GM19372 (cell line): ENCODE results near the gene GSK3A.

ENCODE experiments used
- ATAC-seq: cut with Tn5 transposase; IDR thresholded peaks from one replicate; pipeline ENCODE4 v1.9.1; 2021; ENCODE audit warnings: mild to moderate bottlenecking, low read depth, moderate library complexity; ENCODE audit not compliant: unreplicated experiment

GSK3A gene

DNA sequence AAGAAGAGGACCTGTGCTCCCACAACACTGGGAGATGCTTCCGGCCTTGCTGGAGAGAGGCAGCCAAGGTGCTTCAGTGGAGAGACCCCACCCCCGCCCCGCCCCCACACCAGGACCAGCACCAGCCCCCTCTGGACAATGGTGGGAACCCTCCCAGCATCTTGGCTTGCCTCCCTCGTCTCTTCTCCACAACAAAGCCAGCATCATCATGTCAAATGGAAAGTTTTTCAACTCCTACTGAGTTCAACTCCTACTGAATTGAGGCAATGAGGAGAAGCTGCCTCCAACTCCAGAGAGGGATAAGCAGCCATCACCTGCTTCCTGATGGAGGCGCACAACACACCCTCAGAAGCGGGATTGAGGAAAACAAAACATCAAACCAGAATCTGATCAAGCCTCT is 37.7 kb downstream of the GSK3A start:
- ATAC-seq: no peak

DNA sequence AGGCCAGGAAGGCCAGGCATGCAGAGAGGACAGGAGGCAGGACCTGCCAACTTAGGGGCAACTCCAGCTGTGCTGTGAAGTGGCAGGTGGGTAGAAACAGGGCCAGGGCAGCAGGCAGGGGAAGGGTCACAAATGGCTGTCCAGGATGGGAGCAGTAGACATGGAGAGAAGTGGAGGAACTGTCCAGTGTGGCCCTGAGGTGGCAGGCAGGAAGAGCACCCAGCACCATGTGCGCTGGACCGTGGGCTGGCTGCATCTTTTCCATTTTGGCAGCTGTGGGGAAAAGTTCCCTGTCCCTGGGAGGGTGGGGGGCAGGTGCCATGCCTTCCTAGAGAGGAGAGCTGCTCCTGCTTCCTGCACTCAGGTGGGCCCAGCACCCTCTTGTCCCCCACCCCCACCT is 38.7 kb downstream of the GSK3A start:
- no peak for ATAC-seq

DNA sequence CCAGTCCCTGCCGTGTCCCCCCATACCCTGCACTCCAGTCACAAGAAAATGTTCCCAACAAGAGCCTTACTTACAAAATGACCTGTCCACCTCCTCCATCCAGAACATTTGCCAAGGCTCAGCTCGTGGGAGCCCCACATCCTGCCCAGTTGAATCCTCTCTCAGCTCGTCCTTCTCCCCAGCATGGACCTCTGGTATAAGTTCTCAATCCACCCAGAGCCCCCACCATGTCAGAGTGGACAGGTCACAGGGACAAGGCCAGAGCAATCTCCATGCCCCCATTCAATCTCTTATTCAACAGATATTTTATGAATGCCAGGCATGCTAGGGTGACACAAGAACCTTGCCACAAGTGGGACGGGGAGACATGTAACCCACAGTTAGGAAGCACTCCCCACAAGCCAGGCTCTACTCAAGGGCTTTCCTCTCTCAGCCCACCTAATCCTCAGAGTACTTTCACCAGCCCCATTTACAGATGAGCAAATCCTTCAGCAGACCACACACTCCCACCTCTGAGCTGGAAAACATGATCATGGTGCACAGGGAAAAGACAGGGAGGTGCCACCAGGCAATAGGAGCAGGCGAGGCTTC is 40.0 kb downstream of the GSK3A start:
- no peak for ATAC-seq

DNA sequence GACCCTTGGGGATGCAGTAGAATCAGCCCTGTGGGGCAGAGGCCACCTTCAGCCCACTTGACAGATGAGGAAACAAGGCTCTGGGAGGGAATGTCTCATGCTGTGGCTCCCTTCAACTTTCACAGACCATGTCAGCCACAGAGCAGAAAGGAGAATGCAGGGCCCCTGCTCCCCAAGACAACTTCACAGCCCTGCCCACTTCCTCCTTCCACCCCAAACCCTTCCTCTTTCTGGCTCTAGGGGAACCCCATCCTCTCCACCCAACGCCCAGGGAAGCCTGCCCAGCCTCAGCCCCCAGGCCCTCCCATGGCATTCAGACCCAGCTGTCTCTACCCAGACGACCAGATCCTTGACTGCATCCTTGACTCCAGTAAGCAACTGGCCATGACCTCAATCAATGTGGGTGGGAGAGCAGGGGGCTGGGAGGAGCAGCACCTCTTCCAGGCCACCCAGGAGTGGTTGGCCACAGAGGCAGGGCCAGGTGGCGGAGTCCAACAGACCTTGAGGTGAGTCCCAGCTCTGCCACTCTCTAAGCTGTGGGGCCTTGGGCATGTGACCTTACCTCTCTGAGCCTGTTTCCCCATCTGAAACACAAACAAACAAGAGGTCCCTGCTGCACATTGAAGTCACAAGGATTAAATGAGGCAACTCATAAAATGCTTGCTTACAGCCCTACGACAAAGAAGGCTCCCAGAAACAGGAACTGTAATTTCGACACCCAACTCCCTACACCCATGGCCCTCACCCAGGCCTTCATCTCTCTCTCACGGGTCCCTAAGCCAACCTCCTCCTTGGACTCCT is 40.7 kb downstream of the GSK3A start:
- no peak for ATAC-seq

DNA sequence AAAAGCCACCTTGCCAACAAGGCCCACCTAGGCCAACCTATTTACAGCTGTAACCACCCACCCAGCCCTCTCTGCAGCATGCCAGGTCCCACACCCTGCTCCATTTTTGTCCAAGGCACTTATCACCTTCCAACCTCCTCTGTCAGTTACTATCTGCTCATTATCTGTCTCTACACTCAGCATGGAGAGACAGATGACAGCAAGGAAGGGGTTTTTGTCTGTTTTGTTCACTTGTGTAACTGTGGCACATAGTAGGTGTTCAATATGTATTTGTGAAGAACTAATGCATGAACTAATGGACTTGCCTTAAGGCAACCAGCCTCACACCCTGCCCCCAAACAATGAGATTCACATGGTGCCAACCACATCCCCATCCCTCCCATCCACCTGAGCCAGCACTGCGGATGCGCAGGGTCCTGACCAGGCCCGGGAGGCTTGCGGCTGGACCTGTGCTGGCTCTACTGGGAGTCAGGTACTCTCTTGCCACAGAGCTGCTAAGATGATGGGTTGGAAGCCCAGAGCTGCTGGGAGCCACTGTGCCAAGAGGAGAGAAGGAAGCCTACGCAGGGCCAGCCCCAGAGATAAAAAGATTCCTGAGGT is 42.2 kb downstream of the GSK3A start:
- no peak for ATAC-seq

DNA sequence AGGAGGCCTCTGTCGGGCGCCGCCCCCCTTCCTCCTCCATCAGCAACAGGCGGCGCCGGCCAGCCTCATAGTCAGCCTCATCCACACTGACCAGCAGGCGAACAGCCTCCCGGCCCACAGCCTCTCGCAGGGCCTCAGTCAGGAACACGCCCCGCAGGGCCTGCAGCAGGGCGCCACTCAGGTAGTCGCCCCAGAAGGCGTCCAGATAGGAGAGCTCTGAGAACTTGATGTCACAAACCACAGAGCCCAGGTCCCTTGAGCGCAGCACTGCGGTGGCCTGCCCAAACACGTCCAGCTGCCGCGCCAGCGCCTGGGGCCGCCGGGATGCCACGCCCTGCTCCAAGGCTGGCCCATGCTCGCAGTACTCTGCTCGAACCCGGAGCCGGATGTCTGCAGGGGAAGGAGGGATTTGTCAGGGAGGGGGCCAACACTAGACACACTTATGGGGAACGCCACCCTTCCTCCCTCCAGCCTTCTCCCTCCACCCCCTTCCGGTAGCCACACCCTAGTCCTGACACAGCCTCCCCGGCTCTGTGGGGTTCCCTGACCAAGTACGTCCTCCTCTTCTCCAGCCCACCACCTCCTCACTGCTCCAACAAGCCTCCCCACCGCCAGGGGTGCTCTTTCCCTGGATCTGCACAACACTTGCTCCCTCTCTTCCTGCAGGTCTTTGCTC is 42.8 kb downstream of the GSK3A start:
- ATAC-seq: peak; percentile 42

DNA sequence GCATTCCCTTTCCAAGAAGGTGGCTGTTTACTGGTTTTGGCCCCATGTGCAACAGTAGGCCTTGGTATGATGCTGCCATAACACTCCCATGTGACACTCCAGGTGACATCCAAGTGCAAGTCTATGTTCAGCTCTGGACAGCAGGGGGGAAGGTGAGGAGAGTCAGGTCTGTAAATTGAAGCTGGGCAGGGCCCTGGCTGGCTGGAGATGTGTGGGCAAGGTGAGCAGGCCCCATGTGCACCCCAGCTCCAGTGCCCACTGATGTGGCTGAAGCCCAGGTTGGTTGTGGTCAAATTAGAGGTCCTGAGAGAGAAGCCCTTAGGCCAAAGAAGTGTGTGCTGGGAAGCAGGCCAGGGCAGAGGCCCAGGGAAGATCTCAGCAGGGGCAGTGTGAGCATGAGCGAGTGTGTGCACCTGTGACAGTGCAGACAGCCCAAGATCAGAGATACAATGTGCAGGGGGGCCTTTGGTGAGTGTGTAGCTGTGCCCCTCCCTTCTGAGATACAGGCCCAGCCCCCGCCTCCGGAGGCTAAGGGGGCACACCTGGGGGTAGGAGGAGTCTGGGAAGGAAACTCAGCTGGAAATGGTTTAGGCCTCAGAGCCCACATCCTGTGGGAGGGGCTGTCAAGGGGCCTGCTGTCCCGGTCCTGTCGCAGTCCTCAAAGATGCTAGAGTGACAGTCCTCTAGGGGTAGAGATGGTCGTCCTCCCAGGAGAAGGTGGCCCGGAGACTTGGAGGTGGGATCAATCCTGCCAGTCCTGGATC is 43.5 kb downstream of the GSK3A start:
- peak; percentile 40 for ATAC-seq

DNA sequence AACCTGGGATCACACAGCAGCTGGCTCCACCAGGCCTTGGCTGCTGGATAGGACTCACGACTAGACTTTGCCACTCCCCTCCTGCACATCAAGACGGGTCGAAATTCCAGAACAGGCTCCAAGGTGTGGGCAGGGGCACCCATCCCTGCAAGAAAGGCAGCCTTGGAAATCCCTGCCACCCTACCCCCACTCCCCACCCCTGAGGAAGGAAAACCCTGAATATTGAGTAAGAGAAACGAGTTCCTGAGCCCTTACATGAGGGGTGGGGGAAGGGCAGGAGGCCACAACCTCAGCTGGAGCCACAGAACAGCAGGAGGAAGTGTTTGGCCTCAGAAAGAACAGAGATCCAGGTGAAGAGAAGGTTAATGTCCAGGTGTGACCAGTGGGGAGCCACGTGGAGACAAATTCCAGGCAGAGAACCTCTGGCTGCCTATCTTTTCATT is 45.0 kb downstream of the GSK3A start:
- ATAC-seq: no peak

DNA sequence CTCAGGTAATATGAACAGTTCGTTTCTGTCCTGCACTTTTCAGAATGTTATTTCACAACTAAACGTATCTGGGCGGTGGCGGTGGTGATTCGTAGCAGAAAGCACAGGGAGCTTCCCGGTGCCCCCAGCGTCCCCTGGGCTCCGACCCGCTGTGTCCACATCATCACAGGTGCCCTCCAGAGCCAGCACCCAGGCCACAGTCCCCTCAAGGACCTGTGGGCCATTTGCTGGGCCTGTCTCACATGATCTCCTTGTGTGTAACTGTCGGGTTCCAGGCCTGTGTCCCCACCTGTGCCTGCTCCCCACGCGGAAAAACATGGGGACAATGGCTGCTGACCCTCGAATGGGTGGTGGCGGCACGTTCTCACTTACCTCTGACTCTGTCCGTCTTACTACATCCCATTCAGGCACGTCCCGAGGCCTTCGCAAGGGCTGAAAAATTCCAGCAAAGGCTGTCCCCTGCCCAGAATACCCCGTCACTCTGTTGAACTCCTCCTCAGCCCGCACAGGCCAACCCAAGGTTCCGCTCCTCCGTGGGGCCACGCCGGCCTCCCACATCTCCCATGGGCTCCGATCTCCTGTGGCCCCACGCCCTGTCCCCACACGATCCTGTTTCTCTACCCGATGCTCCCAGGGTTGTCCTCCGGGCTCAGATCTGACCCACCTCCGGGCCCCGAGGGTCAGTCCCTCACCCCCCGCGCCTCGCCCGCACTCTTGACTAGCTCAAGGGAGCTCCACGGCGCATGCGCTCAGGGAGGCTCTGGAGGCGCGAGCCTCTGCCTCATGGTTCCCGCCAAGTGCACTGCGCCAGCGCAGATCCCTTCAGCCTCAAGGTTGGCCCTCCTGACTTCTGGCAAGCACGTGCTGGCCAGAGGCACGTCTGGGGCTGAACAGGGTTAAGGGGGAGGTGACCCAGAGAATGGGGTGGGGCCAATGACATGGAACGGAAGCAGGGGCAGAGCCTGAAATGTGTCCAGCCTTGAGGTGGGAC is 46.1 kb downstream of the GSK3A start:
- no peak for ATAC-seq

DNA sequence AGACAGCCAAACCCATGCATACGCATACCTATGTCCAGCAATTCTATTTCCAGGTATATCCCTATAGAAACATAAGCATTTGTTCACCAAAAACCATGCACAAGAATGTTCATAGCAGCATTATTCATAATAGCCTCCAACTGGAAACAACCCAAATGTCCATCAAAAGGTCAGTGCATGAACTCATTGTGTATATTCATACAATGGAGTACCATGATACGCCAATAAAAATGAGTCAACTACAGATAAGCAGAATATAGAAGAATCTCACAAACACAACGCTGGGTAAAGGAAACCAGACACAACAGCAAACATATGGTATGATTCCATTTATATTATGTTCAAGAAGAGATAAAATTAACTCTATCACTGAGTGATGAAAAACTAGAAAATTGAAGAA is 48.7 kb downstream of the GSK3A start:
- ATAC-seq: no peak

DNA sequence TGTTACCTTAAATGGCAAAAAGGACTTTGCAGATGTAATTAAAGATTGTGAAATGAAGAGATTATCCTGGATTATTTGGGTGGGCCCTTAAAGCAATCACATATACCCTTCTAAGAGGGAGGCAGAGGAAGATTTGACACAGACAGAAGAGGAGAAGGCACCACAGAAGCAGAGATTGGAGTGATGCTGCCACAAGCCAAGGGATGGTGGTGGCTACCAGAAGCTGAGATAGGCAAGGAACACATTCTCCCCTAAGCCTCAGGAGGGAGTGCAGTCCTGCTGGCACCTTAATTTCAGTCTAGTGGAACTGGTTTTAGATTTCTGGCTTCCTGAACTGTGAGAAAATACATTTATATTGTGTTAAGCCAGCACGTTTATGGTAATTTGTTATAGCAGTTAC is 49.1 kb downstream of the GSK3A start:
- no peak for ATAC-seq

DNA sequence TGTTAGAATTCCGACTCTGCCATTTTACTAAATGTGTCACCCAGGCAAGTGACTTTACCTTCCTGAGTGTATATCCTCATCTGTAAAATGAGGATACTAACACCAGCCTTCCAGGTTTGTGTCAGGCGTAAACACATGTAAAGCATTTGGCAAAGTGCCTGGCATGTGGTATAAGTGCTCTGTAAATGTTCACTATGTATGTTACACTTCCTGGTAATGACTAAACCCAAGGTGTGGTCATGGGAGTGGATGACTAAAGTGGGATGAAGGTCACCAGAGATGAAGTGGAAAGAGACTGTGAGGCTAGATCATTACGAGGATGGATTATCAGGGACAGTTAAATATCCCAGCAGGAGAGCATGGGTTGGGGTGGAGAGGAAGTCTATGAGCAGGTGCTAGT is 50.5 kb downstream of the GSK3A start:
- ATAC-seq: no peak

DNA sequence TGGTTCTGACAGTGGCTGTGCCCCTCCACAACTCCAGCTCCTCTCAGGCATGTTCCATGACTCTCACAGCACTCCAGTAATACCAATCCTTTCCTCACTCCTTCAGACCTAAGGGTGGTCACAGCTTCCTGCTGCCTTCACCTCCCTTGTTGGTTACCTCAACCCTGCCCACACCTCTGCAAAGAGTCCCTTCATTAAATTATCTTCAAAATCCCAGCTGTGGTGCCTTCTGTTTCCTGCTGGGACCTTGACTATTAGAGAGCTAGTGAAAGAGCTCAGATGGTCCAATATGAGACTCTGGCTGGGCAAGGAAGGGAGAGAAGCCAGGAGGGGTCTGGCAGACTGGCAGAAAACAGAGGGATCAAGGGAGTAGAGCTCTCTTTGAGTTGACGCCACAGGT is 51.1 kb downstream of the GSK3A start:
- ATAC-seq: no peak

DNA sequence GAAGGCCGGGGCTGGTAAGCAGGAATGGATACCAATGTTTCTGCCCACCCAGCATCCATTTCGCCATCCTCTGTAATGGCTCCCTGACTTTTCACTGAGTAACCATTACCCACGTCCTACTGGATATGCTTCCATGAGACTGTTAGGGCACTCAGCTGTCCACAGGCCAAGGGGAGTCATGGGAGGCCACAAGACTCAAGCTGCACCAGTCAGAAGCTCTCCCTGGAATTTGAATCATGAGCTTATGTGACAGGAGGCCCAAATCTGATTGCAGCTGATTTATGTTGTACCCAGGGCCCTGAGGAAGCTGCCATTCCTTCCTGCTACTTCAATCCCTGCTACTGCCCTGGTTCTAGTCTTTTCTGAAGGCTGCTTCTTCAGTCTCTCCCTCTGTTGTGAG is 53.3 kb downstream of the GSK3A start:
- no peak for ATAC-seq

DNA sequence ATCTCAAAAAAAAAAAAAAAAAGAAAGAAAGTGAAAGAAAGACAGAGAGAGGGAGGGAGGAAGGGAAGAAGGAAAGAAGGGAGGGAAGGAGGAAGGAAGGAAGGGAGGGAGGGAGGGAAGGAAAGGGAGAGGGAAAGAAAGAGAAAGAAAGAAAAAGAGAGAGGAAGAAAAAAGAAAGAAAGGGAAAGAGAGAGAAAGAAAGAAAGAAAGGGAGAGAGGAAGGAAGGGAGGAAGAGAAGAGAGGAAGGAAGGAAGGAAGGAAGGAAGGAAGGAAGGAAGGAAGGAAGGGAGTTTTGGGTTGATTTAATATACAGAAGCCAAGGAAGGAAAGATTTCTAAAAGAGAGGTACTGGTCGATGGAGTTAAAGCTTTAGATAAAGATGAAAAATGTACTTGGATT is 53.7 kb downstream of the GSK3A start:
- ATAC-seq: no peak

DNA sequence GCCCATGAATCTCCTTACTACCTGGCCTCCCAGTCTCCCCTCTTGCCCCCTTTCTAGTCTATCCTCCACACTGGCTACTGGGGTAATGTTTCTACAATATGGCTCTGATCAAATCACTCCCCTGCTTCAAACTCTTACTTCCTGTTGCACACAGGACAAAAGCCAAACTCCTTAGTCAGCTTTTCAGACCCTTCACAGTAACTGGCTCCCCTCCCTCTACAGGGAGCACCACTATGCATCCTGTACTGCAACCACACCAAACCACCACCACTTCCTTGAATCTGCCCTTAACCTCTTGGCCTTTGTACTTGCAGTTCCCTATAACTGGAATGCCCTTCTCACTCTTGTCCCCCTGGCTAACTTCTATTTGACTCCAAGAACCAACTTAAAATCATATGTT is 57.1 kb downstream of the GSK3A start:
- ATAC-seq: no peak

DNA sequence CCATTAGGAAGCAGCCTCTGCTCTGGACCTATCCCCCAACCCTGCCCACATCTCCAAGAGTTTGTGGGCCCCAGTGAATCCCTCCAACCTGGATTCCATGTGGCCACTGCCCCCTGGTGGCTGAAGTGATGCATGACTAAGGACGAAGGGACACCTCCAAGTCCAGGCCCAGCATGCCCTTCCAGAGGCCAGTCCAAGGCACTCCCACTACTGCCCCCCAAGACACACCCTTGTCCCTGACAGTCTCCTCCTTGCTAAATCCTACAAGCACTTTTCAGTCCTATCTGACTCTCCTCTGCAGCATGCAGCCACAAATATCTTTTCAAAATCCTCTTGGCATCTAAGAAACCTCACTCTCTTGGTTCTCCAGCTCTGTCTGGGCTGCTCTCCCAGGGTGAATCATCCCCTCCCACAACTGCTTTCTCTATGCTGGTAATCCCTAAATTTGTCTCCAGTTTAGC is 58.0 kb downstream of the GSK3A start:
- ATAC-seq: no peak
